Heart right ventricle (tissue), 16 donors: ENCODE measurements around the gene PRKN. TPM values are rescaled to one million over a fixed set of nuclear protein-coding genes. Genes with fewer than 3 reads are reported as not detected.
A peak's percentile ranks its signal among the peaks of the same experiment; 100 is the strongest.

Experiments used
- ATAC-seq, 8 donors: fragments of 200-7000 bp; cut with Tn5 transposase; one replicate each; pipeline ENCODE4 v1.9.1; 2020; ENCODE audit warnings: mild to moderate bottlenecking in 8 of 8, moderate library complexity in 8 of 8, moderate number of reproducible peaks in 1 of 8
- DNase-seq, 2 donors: peaks; one replicate each; pipeline ENCODE4 v3.0.0-alpha.2; 2020
- H3K27ac ChIP-seq, 10 donors: fragments of 200-600 bp; sonication (generic) in 2 of 10; one replicate each; pipeline versions ENCODE4 v1.5.0 to v1.8.0; 2020 to 2022; ENCODE audit warnings: mild to moderate bottlenecking in 3 of 10
- H3K27me3 ChIP-seq, 7 donors: fragments of 200-600 bp; one replicate each; pipeline ENCODE4 v1.8.0; 2021 to 2022; ENCODE audit warnings: mild to moderate bottlenecking in 2 of 7
- H3K36me3 ChIP-seq, 9 donors: fragments of 200-600 bp; sonication (generic) in 1 of 9; one replicate each; pipeline versions ENCODE4 v1.5.0 to v1.8.0; 2020 to 2022; ENCODE audit warnings: mild to moderate bottlenecking in 2 of 9
- H3K4me1 ChIP-seq, 9 donors: fragments of 200-600 bp; sonication (generic) in 1 of 9; one replicate each; pipeline versions ENCODE4 v1.5.0 to v1.8.0; 2020 to 2022; ENCODE audit warnings: mild to moderate bottlenecking in 4 of 9
- H3K4me3 ChIP-seq, 10 donors: fragments of 200-600 bp; sonication (generic) in 2 of 10; one replicate each; pipeline versions ENCODE4 v1.5.0 to v1.8.0; 2020 to 2022; ENCODE audit warnings: mild to moderate bottlenecking in 7 of 10, moderate library complexity in 2 of 10
- H3K9me3 ChIP-seq, 11 donors: fragments of 200-600 bp in 10 of 11; sonication (generic) in 2 of 11; one replicate each; pipeline versions ENCODE4 v1.5.0 to v1.8.0; 2013 to 2022; ENCODE audit warnings: mild to moderate bottlenecking in 2 of 11, control low read depth in 1 of 11, moderate library complexity in 1 of 11
- CTCF ChIP-seq, 9 donors: fragments of 200-600 bp; sonication (generic) in 2 of 9; IDR thresholded peaks; one replicate each; pipeline versions ENCODE4 v1.5.0 to v1.8.0; 2021 to 2022; ENCODE audit warnings: antibody characterized with exemption in 9 of 9, mild to moderate bottlenecking in 5 of 9, moderate library complexity in 1 of 9
- WGBS, 2 donors: extraction: QIAGEN DNeasy Blood & Tissue Kit; methylation state at CpG; one replicate each; pipeline ENCODE4 v1.1.7; 2013; ENCODE audit warnings: inconsistent platforms in 1 of 2; 5-methylcytosine and 5-hydroxymethylcytosine counted together
- intact Hi-C, 10 donors: fragments of 100-400 bp; cut with DNase I; formaldehyde crosslinking; loops; one replicate each; pipeline versions ENCODE4 v1.11.1 to v1.14.2; 2022
- polyA plus RNA-seq, 2 donors: library from polyadenylated mRNA; stranded (reverse); fragments of 200-250 nt; gene quantifications; one replicate each; pipeline ENCODE4 v1.2.3, GENCODE V29; 2013
- total RNA-seq, 10 donors: library from RNA; stranded (reverse); fragmentation: NEBNext Ultra II Directional in 3 of 10; extraction: Animal tissue kit (Norgen Biotek cat#: 25700) in 3 of 10; gene quantifications; one replicate each; pipeline versions ENCODE4 v1.2.1 to v1.2.4, GENCODE V29; 2021 to 2023
- donor health status: Arrhythmogenic right ventricular cardiomyopathy.
- donor health status: ischemic (EF 13 %, LVEDD 7.1; RV severe dilation, severe dysfunction).
- donor health status: healthy with polysubstance abuse.
- donor health status: DM: no; HTN: yes; CAD: no.
- donor health status: DM: no; HTN: no; CAD: no.
- donor health status: ischemic (EF 25% LVEDD 6.9; RV normal size, moderate dysfunction).
- donor health status: ischemic (EF 25% LVEDD 5.7; RV mildly dilated, moderate dysfunction).
- donor health status: healthy.
- donor health status: DM: yes; HTN: yes; CAD: no.
- donor health status: Ischemic cardiomyopathy.
- donor health status: ischemic (EF 35%, LVEDD 5.7; RV mildly dilated, moderate dysfunction).
- donor health status: nonischemic (EF 11% LVEDD 7.7; RV severe dilation, severe dysfunction).
- donor health status: DM: yes; HTN: yes; CAD: no.
- donor health status: PGD.
- donor health status: ischemic (EF 29% LVEDD 5.4; RV normal size, mild dysfunction).
- donor health status: nonischemic (EF 23%, LVEDD 6.1; RV moderate dilation, normal function).

Gene PRKN
- total and polyA plus RNA-seq, 12 donors: 2.3 to 27.7 (median 26.3) TPM

- TF ChIP-seq CTCF (IDR thresholded peaks at IDR 0.05): no peak
- Histone ChIP-seq H3K36me3 (no peaks in the 10 kb centered on the region), H3K27ac (no peak overlapping the region), H3K4me3 (no peak overlapping the region), H3K4me1 (peaks cover 2 to 44% (median 19%) of the 10 kb centered on the region in 9 donors), H3K27me3 (no peaks in the 10 kb centered on the region), H3K9me3 (no peaks in the 10 kb centered on the region)
- ATAC-seq (no peak), DNase-seq (no peak)
- WGBS, 2 donors: 98 to 99% methylated on average over 3 of the region's 3 CpGs
- intact Hi-C loops: loop anchor here in 2 of 10 donors (5.0 kb wide), 2 partner anchors 44 to 54 kb away; no protein-coding TSS in a partner anchor
These were observed 1289.7 kb downstream of the PRKN start for GRCh38 chr6:161437851-161438250.

GRCh38 chr6:161436106-161436876 lies 1291.3 kb downstream of the PRKN start:
- intact Hi-C loops: loop anchor here in 2 of 10 donors (5.0 kb wide), 2 partner anchors 46 to 56 kb away; no protein-coding TSS in a partner anchor
- DNase-seq (no peak), ATAC-seq (peak in 1 of 8 donors; percentile 16)
- Histone ChIP-seq H3K4me3 (no peak overlapping the region), H3K36me3 (no peaks in the 10 kb centered on the region), H3K9me3 (no peaks in the 10 kb centered on the region), H3K27me3 (no peaks in the 10 kb centered on the region), H3K4me1 (peaks cover 2 to 44% (median 19%) of the 10 kb centered on the region in 9 donors), H3K27ac (peak overlapping the region in 5 of 10 donors; percentile 18 to 84 (median 36))
- no peak for TF ChIP-seq CTCF (IDR thresholded peaks at IDR 0.05)
- WGBS, 2 donors: 91 to 94% methylated on average over 7 of the region's 7 CpGs

GRCh38 chr6:161435748-161436070 lies 1291.9 kb downstream of the PRKN start:
- WGBS, 2 donors: 35 to 52% methylated on average over 1 of the region's 1 CpG
- peak overlapping the region in 3 of 10 donors; percentile 10 to 31 (median 30) for H3K4me3 ChIP-seq
- H3K27me3 ChIP-seq: no peaks in the 10 kb centered on the region
- no peaks in the 10 kb centered on the region for H3K36me3 ChIP-seq
- peaks cover 2 to 44% (median 19%) of the 10 kb centered on the region in 9 donors for H3K4me1 ChIP-seq
- H3K9me3 ChIP-seq: no peaks in the 10 kb centered on the region
- DNase-seq: no peak
- intact Hi-C loops: loop anchor here in 2 of 10 donors (5.0 kb wide), 2 partner anchors 47 to 57 kb away; no protein-coding TSS in a partner anchor
- no peak for TF ChIP-seq CTCF (IDR thresholded peaks at IDR 0.05)
- H3K27ac ChIP-seq: peak overlapping the region; percentile 45 to 88 (median 74)
- no peak for ATAC-seq

DNA sequence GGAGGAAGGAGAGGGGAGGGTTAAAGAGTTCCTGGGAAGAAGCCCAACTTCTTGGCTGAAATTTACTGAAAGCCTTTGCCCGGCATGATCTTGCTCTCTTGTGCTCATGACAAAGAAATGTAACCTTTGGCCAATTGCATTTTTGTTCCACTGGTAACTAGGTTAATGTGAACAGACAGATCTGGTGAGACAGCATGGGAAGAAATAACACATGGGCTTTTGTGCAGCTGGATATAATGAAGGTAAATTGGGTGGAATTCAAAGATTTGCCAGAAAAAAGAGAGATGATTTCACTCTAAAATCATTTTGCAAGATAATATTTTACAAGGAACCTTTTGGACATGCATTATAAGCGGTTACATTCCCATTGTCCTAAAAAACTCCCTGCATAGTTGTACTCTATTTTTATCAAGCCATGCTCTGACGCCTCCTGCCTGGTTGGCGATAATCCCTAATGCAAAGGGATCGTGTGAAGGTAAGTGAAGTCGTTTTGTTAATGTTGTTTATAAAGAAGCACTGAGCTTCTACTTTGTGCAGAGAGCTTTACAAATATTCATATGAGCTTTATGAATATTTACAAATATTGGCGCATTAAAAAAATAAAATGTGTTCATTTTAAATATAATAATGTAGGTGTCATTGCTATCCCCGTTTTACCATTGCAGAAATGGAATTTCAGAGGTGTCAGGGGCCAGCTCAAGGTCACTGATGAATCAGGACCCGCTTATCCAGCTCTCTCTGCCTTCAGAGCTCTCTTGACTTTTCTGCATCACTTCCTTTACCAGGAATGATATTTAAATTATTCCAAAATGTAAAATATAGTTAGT lies 1292.4 kb downstream of the PRKN start:
- Histone ChIP-seq H3K27ac (peak overlapping the region; percentile 45 to 88 (median 74)), H3K9me3 (no peaks in the 10 kb centered on the region), H3K4me3 (peak overlapping the region in 5 of 10 donors; percentile 2 to 31 (median 14)), H3K27me3 (no peaks in the 10 kb centered on the region), H3K4me1 (peaks cover 2 to 44% (median 19%) of the 10 kb centered on the region in 9 donors), H3K36me3 (no peaks in the 10 kb centered on the region)
- peak; percentile 71 to 84 (median 82) for ATAC-seq
- 21 to 23% methylated on average over 9 of the region's 9 CpGs for WGBS, 2 donors
- TF ChIP-seq CTCF (IDR thresholded peaks at IDR 0.05): no peak
- intact Hi-C loops: loop anchor here in 2 of 10 donors (5.0 kb wide), 2 partner anchors 47 to 57 kb away; no protein-coding TSS in a partner anchor
- DNase-seq: peak in 1 of 2 donors; percentile 51
